ENCODE data around the gene ANAPC4. TPM values are rescaled to one million over a fixed set of nuclear protein-coding genes. Genes with fewer than 3 reads are reported as not detected.
A peak's percentile ranks its signal among the peaks of the same experiment; 100 is the strongest.

The ANAPC4 gene
- total RNA-seq, 1 donor from 2014 or later, result 31.3 TPM

DNA sequence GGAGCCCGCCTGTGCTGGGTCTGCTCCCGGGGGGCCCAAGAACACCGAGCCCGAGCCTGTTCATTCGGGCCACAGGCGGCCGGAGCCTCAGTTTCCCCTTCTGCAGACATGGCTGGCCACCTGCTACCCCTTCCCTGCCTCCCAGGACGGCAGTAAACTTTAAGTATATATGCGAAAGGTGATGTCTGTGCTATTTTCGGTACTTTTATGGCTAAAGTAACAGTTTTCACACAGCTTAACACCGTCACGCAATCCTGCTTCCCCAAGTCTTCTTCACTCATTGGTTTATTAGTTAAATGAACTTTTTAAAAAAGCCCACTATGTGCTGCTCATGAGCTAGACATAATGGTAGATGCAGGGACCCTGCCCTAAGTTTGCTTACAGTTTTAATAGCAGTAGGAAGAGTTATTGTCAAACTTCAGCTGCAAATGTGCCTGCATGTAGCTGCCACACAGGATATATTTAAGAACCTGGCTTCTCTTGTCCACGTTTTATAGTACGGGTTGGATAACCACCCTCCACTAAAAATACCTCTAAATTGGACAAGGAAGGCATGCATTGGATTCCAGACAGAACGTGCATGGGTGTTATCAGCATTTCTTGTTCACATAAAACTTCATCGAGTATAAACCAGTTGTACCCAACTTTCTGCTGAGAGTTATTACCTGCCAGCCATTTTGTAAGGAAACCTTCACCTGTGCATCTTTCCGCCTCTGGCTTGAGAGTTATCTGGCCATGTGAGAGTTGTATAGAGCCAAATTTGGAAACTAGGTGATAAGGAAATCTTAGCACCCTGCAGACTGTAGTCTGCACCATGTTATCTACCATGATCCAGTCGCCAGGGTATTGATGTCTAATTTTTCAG, 741 bp downstream of the ANAPC4 start:
- no peaks in the 10 kb centered on the region for H3K27me3 ChIP-seq (ENCODE audit: control insufficient read depth in 3 of 3, insufficient read depth in 3 of 3, low read length in 3 of 3)
- H3K9me3 ChIP-seq (ENCODE audit: control insufficient read depth in 3 of 3, low read length in 3 of 3), result no peaks in the 10 kb centered on the region
- no peak overlapping the region for H3K27ac ChIP-seq (ENCODE audit: low read depth, low read length)
- peaks cover 3 to 8% (median 6%) of the 10 kb centered on the region in 3 donors for H3K36me3 ChIP-seq (ENCODE audit: control insufficient read depth in 3 of 3, insufficient read depth in 3 of 3, low read length in 3 of 3)
- peaks cover 5 to 22% (median 12%) of the 10 kb centered on the region in 3 donors for H3K4me1 ChIP-seq (ENCODE audit: control insufficient read depth in 3 of 3, insufficient read depth in 3 of 3, low read length in 3 of 3)
- peak overlapping the region; percentile 82 to 91 (median 89) for H3K4me3 ChIP-seq (ENCODE audit: low read length in 3 of 3)
- peak overlapping the region; percentile 84 to 87 (median 85) for H3K9ac ChIP-seq (ENCODE audit: low read depth in 1 of 3, low read length in 3 of 3)

DNA sequence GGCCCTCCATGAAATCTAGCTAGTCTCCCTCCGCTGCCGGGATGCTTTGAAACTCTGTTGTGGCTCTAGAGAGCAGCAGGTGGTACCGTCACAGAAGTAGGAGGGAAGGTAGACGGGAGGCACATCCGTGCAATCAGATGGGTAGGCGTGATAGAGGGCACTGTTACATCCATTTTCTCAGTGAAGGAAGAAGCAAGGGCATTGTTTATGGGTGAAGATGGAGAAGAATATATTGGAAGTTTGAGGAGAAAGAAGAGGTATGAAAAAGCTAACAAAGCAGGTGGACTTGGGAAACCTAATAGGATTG, 1.3 kb downstream of the ANAPC4 start:
- Histone ChIP-seq H3K36me3 (ENCODE audit: control insufficient read depth in 3 of 3, insufficient read depth in 3 of 3, low read length in 3 of 3) (peaks cover 3 to 8% (median 6%) of the 10 kb centered on the region in 3 donors), H3K9me3 (ENCODE audit: control insufficient read depth in 3 of 3, low read length in 3 of 3) (no peaks in the 10 kb centered on the region), H3K4me3 (ENCODE audit: low read length in 3 of 3) (peak overlapping the region; percentile 82 to 91 (median 89)), H3K27ac (ENCODE audit: low read depth, low read length) (no peak overlapping the region), H3K27me3 (ENCODE audit: control insufficient read depth in 3 of 3, insufficient read depth in 3 of 3, low read length in 3 of 3) (no peaks in the 10 kb centered on the region), H3K9ac (ENCODE audit: low read depth in 1 of 3, low read length in 3 of 3) (no peak overlapping the region), H3K4me1 (ENCODE audit: control insufficient read depth in 3 of 3, insufficient read depth in 3 of 3, low read length in 3 of 3) (peaks cover 5 to 22% (median 12%) of the 10 kb centered on the region in 3 donors)

DNA sequence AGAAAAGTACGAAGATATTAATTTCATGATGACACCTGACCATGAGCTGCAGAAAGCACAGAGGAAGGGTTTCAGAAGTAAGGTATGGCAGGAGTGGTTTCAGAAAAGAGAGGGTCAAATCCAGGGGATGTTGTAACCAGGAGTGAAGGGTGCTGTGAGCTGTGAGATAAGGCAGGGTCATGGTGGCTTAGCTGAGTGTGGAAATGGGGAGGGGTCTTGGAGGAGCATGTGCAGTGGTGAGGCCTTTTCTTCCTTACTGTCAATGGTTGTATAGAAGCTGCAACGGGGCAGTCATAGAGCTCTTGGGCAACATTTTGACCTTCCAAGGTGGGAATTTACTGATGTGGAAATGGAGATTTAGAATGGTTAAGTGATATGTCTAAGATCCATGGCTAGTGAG, 2.5 kb downstream of the ANAPC4 start:
- Histone ChIP-seq H3K4me1 (ENCODE audit: control insufficient read depth in 3 of 3, insufficient read depth in 3 of 3, low read length in 3 of 3) (peaks cover 5 to 22% (median 12%) of the 10 kb centered on the region in 3 donors), H3K4me3 (ENCODE audit: low read length in 3 of 3) (no peak overlapping the region), H3K27ac (ENCODE audit: low read depth, low read length) (no peak overlapping the region), H3K36me3 (ENCODE audit: control insufficient read depth in 3 of 3, insufficient read depth in 3 of 3, low read length in 3 of 3) (peaks cover 6 to 16% (median 12%) of the 10 kb centered on the region in 3 donors), H3K27me3 (ENCODE audit: control insufficient read depth in 3 of 3, insufficient read depth in 3 of 3, low read length in 3 of 3) (no peaks in the 10 kb centered on the region), H3K9me3 (ENCODE audit: control insufficient read depth in 3 of 3, low read length in 3 of 3) (no peaks in the 10 kb centered on the region), H3K9ac (ENCODE audit: low read depth in 1 of 3, low read length in 3 of 3) (no peak overlapping the region)

DNA sequence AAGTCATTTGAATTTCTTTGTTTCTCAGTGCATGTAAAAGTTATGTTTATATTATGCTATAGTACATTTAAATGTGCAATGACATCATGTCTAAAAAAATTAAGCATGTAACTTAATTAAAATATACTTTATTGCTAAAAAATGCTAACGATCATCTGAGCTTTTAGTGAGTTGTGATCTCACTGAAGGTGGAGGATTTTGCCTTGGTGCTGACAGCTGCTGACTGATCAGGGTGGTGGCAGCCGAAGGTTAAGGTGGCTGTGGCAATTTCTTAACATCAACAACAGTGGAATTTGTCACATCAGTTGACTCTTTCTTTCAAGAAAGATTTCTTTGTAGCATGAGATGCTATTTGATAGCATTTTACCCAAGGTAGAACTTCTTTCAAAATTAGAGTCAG, 6.6 kb downstream of the ANAPC4 start:
- Histone ChIP-seq H3K4me1 (ENCODE audit: control insufficient read depth in 3 of 3, insufficient read depth in 3 of 3, low read length in 3 of 3) (peaks cover 2 to 11% (median 2%) of the 10 kb centered on the region in 3 donors), H3K9me3 (ENCODE audit: control insufficient read depth in 3 of 3, low read length in 3 of 3) (no peaks in the 10 kb centered on the region), H3K27ac (ENCODE audit: low read depth, low read length) (no peak overlapping the region), H3K27me3 (ENCODE audit: control insufficient read depth in 3 of 3, insufficient read depth in 3 of 3, low read length in 3 of 3) (no peaks in the 10 kb centered on the region), H3K36me3 (ENCODE audit: control insufficient read depth in 3 of 3, insufficient read depth in 3 of 3, low read length in 3 of 3) (peaks cover 6 to 21% (median 21%) of the 10 kb centered on the region in 3 donors), H3K9ac (ENCODE audit: low read depth in 1 of 3, low read length in 3 of 3) (no peak overlapping the region), H3K4me3 (ENCODE audit: low read length in 3 of 3) (no peak overlapping the region)

DNA sequence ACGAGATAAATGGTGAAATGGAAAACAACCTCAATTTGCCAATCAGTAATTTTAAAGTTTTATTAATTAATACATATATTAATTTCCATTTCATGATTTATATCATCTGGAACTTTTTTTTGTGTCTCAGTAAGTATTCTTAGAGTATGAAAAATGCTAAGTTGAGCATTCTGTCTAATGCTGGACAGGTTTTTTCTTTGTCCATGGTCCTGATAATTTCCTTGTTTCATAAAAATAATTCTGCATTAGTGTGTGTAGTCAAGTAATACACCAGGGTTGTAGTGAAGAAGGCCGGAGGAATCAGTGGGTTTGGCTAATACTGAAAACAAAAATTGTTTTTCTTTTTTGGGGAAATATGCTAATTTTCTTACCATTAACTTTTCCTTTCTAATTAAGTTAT, 9.9 kb downstream of the ANAPC4 start:
- Histone ChIP-seq H3K36me3 (ENCODE audit: control insufficient read depth in 3 of 3, insufficient read depth in 3 of 3, low read length in 3 of 3) (peaks cover 3 to 26% (median 22%) of the 10 kb centered on the region in 3 donors), H3K4me1 (ENCODE audit: control insufficient read depth in 3 of 3, insufficient read depth in 3 of 3, low read length in 3 of 3) (no peaks in the 10 kb centered on the region), H3K4me3 (ENCODE audit: low read length in 3 of 3) (no peak overlapping the region), H3K9me3 (ENCODE audit: control insufficient read depth in 3 of 3, low read length in 3 of 3) (no peaks in the 10 kb centered on the region), H3K27ac (ENCODE audit: low read depth, low read length) (no peak overlapping the region), H3K9ac (ENCODE audit: low read depth in 1 of 3, low read length in 3 of 3) (no peak overlapping the region), H3K27me3 (ENCODE audit: control insufficient read depth in 3 of 3, insufficient read depth in 3 of 3, low read length in 3 of 3) (no peaks in the 10 kb centered on the region)

DNA sequence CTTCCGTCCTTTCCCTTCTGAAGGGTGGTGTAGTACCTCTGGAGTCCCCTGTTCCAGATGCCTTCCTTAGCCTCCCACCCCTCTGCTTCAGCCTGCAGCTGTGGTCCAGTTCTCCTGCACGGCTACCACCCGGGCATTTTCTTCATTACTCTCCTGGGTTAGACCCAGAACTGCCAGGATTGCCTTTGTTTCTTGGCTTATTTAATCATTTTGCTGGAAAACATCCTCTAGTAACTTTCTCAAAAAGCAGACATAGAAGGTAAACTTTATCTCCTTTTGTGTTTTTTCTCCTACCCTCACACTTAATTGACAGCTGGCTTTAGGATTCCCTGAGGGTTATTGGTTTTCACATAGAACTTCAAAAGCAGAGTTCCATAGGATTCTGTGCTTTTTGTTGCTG, 20.2 kb downstream of the ANAPC4 start:
- peaks cover 0 to 6% (median 0%) of the 10 kb centered on the region in 3 donors for H3K9me3 ChIP-seq (ENCODE audit: control insufficient read depth in 3 of 3, low read length in 3 of 3)
- H3K27ac ChIP-seq (ENCODE audit: low read depth, low read length), result no peak overlapping the region
- no peaks in the 10 kb centered on the region for H3K4me1 ChIP-seq (ENCODE audit: control insufficient read depth in 3 of 3, insufficient read depth in 3 of 3, low read length in 3 of 3)
- H3K36me3 ChIP-seq (ENCODE audit: control insufficient read depth in 3 of 3, insufficient read depth in 3 of 3, low read length in 3 of 3), result peaks cover 39 to 65% (median 56%) of the 10 kb centered on the region in 3 donors
- H3K4me3 ChIP-seq (ENCODE audit: low read length in 3 of 3), result no peak overlapping the region
- no peak overlapping the region for H3K9ac ChIP-seq (ENCODE audit: low read depth in 1 of 3, low read length in 3 of 3)
- H3K27me3 ChIP-seq (ENCODE audit: control insufficient read depth in 3 of 3, insufficient read depth in 3 of 3, low read length in 3 of 3), result no peaks in the 10 kb centered on the region

DNA sequence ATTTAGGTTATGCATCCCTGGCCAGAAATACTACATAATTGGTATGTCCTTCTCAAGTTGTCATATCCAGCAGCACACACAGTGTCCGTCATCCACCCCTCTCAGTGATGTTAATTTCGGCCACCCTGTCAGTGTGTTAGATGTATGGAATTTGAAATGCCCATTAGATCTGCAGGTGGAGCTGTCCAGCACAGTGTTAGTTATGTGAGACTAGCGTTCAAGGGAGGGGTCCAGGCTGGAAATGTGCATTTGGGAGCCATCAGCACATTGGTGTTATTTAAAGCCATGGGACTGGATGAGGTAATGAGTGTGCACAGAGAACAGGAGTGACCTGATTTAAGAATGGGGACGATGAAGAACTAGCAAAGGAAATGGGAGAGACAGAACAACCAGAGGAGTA, 22.4 kb downstream of the ANAPC4 start:
- peaks cover 0 to 6% (median 0%) of the 10 kb centered on the region in 3 donors for H3K9me3 ChIP-seq (ENCODE audit: control insufficient read depth in 3 of 3, low read length in 3 of 3)
- no peak overlapping the region for H3K4me3 ChIP-seq (ENCODE audit: low read length in 3 of 3)
- H3K4me1 ChIP-seq (ENCODE audit: control insufficient read depth in 3 of 3, insufficient read depth in 3 of 3, low read length in 3 of 3), result no peaks in the 10 kb centered on the region
- no peak overlapping the region for H3K27ac ChIP-seq (ENCODE audit: low read depth, low read length)
- H3K9ac ChIP-seq (ENCODE audit: low read depth in 1 of 3, low read length in 3 of 3), result no peak overlapping the region
- no peaks in the 10 kb centered on the region for H3K27me3 ChIP-seq (ENCODE audit: control insufficient read depth in 3 of 3, insufficient read depth in 3 of 3, low read length in 3 of 3)
- peaks cover 33 to 66% (median 45%) of the 10 kb centered on the region in 3 donors for H3K36me3 ChIP-seq (ENCODE audit: control insufficient read depth in 3 of 3, insufficient read depth in 3 of 3, low read length in 3 of 3)

DNA sequence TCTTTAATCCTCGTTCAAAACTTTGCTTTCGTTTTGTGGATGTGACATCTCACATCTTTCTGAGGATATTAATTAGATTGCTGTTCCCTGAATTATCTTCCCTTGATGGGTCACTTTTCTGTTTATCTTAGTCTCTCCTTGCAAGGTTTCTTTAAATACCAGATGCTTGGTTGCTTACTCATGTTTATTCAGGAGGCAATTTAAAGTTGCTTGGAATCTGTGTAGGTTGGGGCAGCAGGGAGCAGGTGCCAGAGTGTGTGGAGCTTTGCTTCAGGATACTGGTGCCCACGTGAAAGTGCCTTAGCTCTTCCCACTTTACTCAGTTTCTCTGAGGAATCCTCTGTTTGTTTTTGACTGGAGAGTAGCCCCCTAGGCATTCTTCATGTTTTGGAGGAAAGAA, 24.0 kb downstream of the ANAPC4 start:
- H3K4me1 ChIP-seq (ENCODE audit: control insufficient read depth in 3 of 3, insufficient read depth in 3 of 3, low read length in 3 of 3), result no peaks in the 10 kb centered on the region
- peaks cover 0 to 6% (median 0%) of the 10 kb centered on the region in 3 donors for H3K9me3 ChIP-seq (ENCODE audit: control insufficient read depth in 3 of 3, low read length in 3 of 3)
- H3K27ac ChIP-seq (ENCODE audit: low read depth, low read length), result no peak overlapping the region
- H3K9ac ChIP-seq (ENCODE audit: low read depth in 1 of 3, low read length in 3 of 3), result no peak overlapping the region
- no peaks in the 10 kb centered on the region for H3K27me3 ChIP-seq (ENCODE audit: control insufficient read depth in 3 of 3, insufficient read depth in 3 of 3, low read length in 3 of 3)
- H3K36me3 ChIP-seq (ENCODE audit: control insufficient read depth in 3 of 3, insufficient read depth in 3 of 3, low read length in 3 of 3), result peaks cover 28 to 65% (median 38%) of the 10 kb centered on the region in 3 donors
- H3K4me3 ChIP-seq (ENCODE audit: low read length in 3 of 3), result no peak overlapping the region

DNA sequence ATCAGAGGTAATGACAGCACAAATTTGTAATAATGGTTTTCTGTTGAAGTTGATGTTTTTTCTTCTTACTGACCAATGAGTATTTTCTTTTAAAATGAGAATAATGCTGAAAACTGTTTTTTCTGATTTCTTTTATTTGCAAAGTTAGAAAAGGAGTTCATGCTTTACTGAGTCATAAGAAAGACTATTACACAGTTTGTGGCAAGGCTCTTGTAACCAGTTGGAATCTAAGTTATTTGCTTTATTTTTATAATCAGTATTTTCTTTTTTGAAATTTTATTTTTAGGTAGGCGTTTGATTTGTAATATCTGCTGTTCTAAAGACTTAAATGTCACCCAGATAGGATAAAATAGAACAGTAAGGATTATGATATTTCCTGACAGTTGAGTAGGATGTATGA, 25.5 kb downstream of the ANAPC4 start:
- Histone ChIP-seq H3K27ac (ENCODE audit: low read depth, low read length) (no peak overlapping the region), H3K9me3 (ENCODE audit: control insufficient read depth in 3 of 3, low read length in 3 of 3) (no peaks in the 10 kb centered on the region), H3K4me1 (ENCODE audit: control insufficient read depth in 3 of 3, insufficient read depth in 3 of 3, low read length in 3 of 3) (no peaks in the 10 kb centered on the region), H3K36me3 (ENCODE audit: control insufficient read depth in 3 of 3, insufficient read depth in 3 of 3, low read length in 3 of 3) (peaks cover 18 to 59% (median 30%) of the 10 kb centered on the region in 3 donors), H3K9ac (ENCODE audit: low read depth in 1 of 3, low read length in 3 of 3) (no peak overlapping the region), H3K4me3 (ENCODE audit: low read length in 3 of 3) (no peak overlapping the region), H3K27me3 (ENCODE audit: control insufficient read depth in 3 of 3, insufficient read depth in 3 of 3, low read length in 3 of 3) (no peaks in the 10 kb centered on the region)

DNA sequence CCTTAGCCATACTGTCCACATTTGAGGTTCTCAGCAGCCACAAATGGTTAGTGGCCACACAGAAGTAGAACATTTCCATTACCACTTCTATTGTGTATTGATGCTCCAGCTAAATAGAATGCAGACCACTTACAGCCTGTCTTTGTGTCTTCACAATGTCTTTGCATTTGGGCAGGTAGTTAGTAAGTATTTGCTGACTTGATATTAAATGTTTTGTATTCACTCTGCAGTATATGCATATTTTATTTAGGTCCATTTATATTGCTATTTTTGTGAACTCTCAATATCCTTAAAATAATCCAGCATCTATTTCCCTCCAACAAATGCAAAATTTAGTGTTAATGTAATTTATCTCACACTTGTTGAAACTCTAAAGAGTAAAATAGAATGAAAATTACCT, 26.6 kb downstream of the ANAPC4 start:
- no peaks in the 10 kb centered on the region for H3K27me3 ChIP-seq (ENCODE audit: control insufficient read depth in 3 of 3, insufficient read depth in 3 of 3, low read length in 3 of 3)
- peaks cover 13 to 61% (median 33%) of the 10 kb centered on the region in 3 donors for H3K36me3 ChIP-seq (ENCODE audit: control insufficient read depth in 3 of 3, insufficient read depth in 3 of 3, low read length in 3 of 3)
- no peak overlapping the region for H3K9ac ChIP-seq (ENCODE audit: low read depth in 1 of 3, low read length in 3 of 3)
- H3K9me3 ChIP-seq (ENCODE audit: control insufficient read depth in 3 of 3, low read length in 3 of 3), result no peaks in the 10 kb centered on the region
- H3K4me1 ChIP-seq (ENCODE audit: control insufficient read depth in 3 of 3, insufficient read depth in 3 of 3, low read length in 3 of 3), result no peaks in the 10 kb centered on the region
- no peak overlapping the region for H3K27ac ChIP-seq (ENCODE audit: low read depth, low read length)
- no peak overlapping the region for H3K4me3 ChIP-seq (ENCODE audit: low read length in 3 of 3)

All from skeletal muscle tissue (tissue), 4 donors.